K562 (cell line): ENCODE measurements around the gene TRIP6. TPM values are rescaled to one million over a fixed set of nuclear protein-coding genes. Genes with fewer than 3 reads are reported as not detected.

Source experiments
- ATF1 ChIP-seq, 2 experiments: fragments of 450-650 bp in 1 of 2; IDR thresholded peaks; 2 replicates each; pipeline ENCODE4 v1.6.1; 2016; ENCODE audit warnings: missing compliant biosample characterization in 1 of 2, missing genetic modification characterization in 1 of 2
- CBX1 ChIP-seq: sonication (generic); IDR thresholded peaks from 2 replicates; pipeline ENCODE4 v1.6.1; 2016; ENCODE audit warnings: antibody characterized with exemption, low read depth, mild to moderate bottlenecking
- CREB1 ChIP-seq, 2 experiments: sonication (generic) in 1 of 2; formaldehyde crosslinking in 1 of 2; IDR thresholded peaks; 2 replicates each; pipeline versions ENCODE4 v1.6.1 to v1.8.0; 2012 to 2022; ENCODE audit warnings: inconsistent platforms in 1 of 2, mild to moderate bottlenecking in 1 of 2, missing genetic modification reagents in 1 of 2, moderate library complexity in 1 of 2
- DIDO1 ChIP-seq: fragments of 450-650 bp; IDR thresholded peaks from 2 replicates; pipeline ENCODE4 v1.6.1; 2016; ENCODE audit warnings: low read depth, missing biosample characterization, missing genetic modification characterization
- GATAD2A ChIP-seq: fragments of 450-650 bp; IDR thresholded peaks from 2 replicates; pipeline ENCODE4 v1.6.1; 2017
- LCOR ChIP-seq: sonication (generic); formaldehyde crosslinking; IDR thresholded peaks from 2 replicates; pipeline ENCODE4 v1.8.0; 2022; ENCODE audit warnings: mild to moderate bottlenecking, missing genetic modification reagents
- MCM3 ChIP-seq: fragments of 450-650 bp; IDR thresholded peaks from 2 replicates; pipeline ENCODE4 v1.6.1; 2016
- MYBL2 ChIP-seq, 2 experiments: fragments of 450-650 bp in 1 of 2; sonication (generic) in 1 of 2; formaldehyde crosslinking in 1 of 2; IDR thresholded peaks; 2 replicates each; pipeline versions ENCODE4 v1.6.1 to v1.8.1; 2017 to 2022; ENCODE audit warnings: borderline replicate concordance in 1 of 2, inconsistent platforms in 1 of 2, low read depth in 1 of 2, mild to moderate bottlenecking in 1 of 2, missing genetic modification reagents in 1 of 2, moderate library complexity in 1 of 2
- NELFE ChIP-seq: IDR thresholded peaks from 2 replicates; pipeline ENCODE4 v1.6.1; 2011; ENCODE audit warnings: mild to moderate bottlenecking; ENCODE audit not compliant: insufficient read depth, insufficient read length
- NFE2 ChIP-seq: IDR thresholded peaks from 2 replicates; pipeline ENCODE4 v1.6.1; 2014; ENCODE audit warnings: antibody characterized with exemption, low read depth
- NR2C1 ChIP-seq, 2 experiments: fragments of 450-650 bp; IDR thresholded peaks; 2 replicates each; pipeline ENCODE4 v1.6.1; 2017; ENCODE audit warnings: mild to moderate bottlenecking in 2 of 2, antibody characterized with exemption in 1 of 2, inconsistent platforms in 1 of 2, missing compliant biosample characterization in 1 of 2, missing genetic modification characterization in 1 of 2
- PYGO2 ChIP-seq: fragments of 450-650 bp; IDR thresholded peaks from 2 replicates; pipeline ENCODE4 v1.6.1; 2016; ENCODE audit warnings: mild to moderate bottlenecking, missing genetic modification characterization, moderate library complexity, missing compliant biosample characterization
- RBBP5 ChIP-seq: fragments of 200-600 bp; sonication (generic); IDR thresholded peaks from 2 replicates; pipeline ENCODE4 v1.6.1; 2012; ENCODE audit warnings: borderline replicate concordance, mild to moderate bottlenecking, low read length, control low read depth, inconsistent platforms; ENCODE audit not compliant: insufficient read depth, poor library complexity, severe bottlenecking
- RFX5 ChIP-seq: IDR thresholded peaks from 2 replicates; pipeline ENCODE4 v1.6.1; 2011; ENCODE audit warnings: low read depth, mild to moderate bottlenecking, improper control_type of control experiment, low read length
- TEAD1 ChIP-seq, 2 experiments: fragments of 450-650 bp in 1 of 2; sonication (generic) in 1 of 2; formaldehyde crosslinking; IDR thresholded peaks; 2 replicates each; pipeline versions ENCODE4 v1.4.0 to v1.8.0; 2020 to 2022; ENCODE audit warnings: mild to moderate bottlenecking in 2 of 2, missing genetic modification reagents in 1 of 2
- XRCC3 ChIP-seq: fragments of 450-650 bp; IDR thresholded peaks from 2 replicates; pipeline ENCODE4 v1.6.1; 2017; ENCODE audit warnings: mild to moderate bottlenecking, moderate library complexity
- YY1 ChIP-seq, 3 experiments: IDR thresholded peaks; 2 replicates each; pipeline ENCODE4 v1.6.1; 2011; ENCODE audit warnings: low read length in 2 of 3, mild to moderate bottlenecking in 2 of 3, moderate library complexity in 2 of 3, borderline replicate concordance in 1 of 3, control low read depth in 1 of 3, low read depth in 1 of 3; ENCODE audit not compliant: insufficient read depth in 3 of 3, insufficient replicate concordance in 2 of 3, control insufficient read depth in 1 of 3, insufficient read length in 1 of 3; ENCODE audit errors: extremely low read depth in 1 of 3
- ZNF184 ChIP-seq: sonication (generic); formaldehyde crosslinking; IDR thresholded peaks from 2 replicates; pipeline ENCODE4 v1.5.0; 2020; ENCODE audit warnings: missing genetic modification reagents
- ZNF212 ChIP-seq: fragments of 450-650 bp; formaldehyde crosslinking; IDR thresholded peaks from 2 replicates; pipeline ENCODE4 v1.4.0; 2020; ENCODE audit warnings: mild to moderate bottlenecking
- polyA plus RNA-seq, 8 experiments: library from polyadenylated mRNA; depleted of rRNA in 4 of 8; stranded (reverse) in 5 of 8; unstranded in 3 of 8; fragments of >200 nt; fragmentation: Nextera tagmentation in 2 of 8; fragmentation: Illumina TruSeq in 1 of 8; extraction: Ambion mirVana in 2 of 8; extraction: Trizol in 1 of 8; gene quantifications; 2 replicates each; pipeline versions ENCODE4 v1.2.1 to v1.2.3, GENCODE V29; 2011 to 2014; ENCODE audit warnings: inconsistent platforms in 1 of 8, missing spikeins in 1 of 8
- total RNA-seq, 7 experiments: library from RNA; depleted of rRNA in 6 of 7; stranded (reverse); fragments of >200 nt in 6 of 7; fragmentation: Illumina TruSeq in 2 of 7; extraction: Trizol in 2 of 7; gene quantifications; 2 replicates each; pipeline versions ENCODE4 v1.2.1 to v1.2.3, GENCODE V29; 2011 to 2021; ENCODE audit warnings: low replicate concordance in 1 of 7
- TF ChIP-seq, protein P1 (sequence below): sonication (generic); formaldehyde crosslinking; IDR thresholded peaks from 2 replicates; pipeline ENCODE4 v1.5.0; 2020; ENCODE audit warnings: missing genetic modification reagents
- TF ChIP-seq, protein P2 (sequence below): fragments of 450-650 bp; IDR thresholded peaks from 2 replicates; pipeline ENCODE4 v1.6.1; 2014; ENCODE audit warnings: low read depth, mild to moderate bottlenecking, moderate library complexity, borderline replicate concordance
- TF ChIP-seq, protein P3 (sequence below): fragments of 250-450 bp; sonication (Bioruptor Pico); IDR thresholded peaks from 2 replicates; pipeline ENCODE4 v1.4.0; 2020; ENCODE audit warnings: borderline replicate concordance

TRIP6 gene
- total and polyA plus RNA-seq, 9 of the 15 experiments (the other 6 are each of a cell fraction or from before 2014, with no cell fraction given), result 5.9 to 141 (median 54.0) TPM

DNA sequence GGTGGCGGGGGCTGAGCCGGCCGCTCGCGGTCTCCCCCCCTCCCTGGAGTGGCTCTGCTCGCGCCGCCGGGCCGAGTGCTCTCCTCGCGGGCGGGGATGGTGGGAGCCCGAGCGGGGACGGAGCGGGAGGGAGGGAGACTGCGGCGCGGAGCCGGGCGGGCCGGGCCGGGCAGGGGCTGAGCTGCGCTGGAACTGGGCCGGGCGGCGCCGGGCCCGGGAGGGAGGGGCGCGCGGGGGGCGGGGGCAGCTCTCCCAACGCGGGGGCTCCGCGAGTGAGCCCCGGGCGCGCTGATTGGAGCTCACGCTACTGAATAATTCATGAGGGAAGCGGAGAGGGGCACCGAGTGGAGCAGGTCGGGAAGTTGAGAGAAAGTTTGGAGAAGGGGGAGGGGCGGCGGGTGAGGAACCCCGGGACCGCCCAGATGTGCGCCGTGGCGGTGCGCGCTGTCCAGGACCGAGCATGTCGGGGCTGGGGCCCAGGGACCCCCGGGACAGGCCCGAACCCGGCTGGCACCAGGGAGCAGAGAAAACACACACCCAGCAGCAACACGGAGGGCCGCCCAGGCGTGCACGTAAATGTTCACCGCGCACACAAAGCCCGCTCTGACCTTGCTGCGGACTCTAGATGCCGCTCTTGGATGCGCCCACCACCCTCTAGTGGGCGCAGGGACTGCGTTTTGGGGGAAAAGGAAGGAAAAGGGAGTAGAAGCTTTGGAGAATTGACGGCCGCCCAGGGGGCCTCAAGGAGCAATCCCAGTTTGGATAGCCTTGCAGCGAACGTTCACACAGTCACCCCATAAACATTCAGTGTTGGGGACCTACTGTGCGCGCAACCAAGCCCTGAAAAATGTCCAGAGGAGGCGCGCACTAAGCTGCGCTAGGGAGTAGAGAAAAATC is 39.6 kb upstream of the TRIP6 start, which contains the start of gene EPHB4 (continued):
- TF ChIP-seq LCOR (CRISPR knock-in tag) (peak; percentile 90; the same call in 1 of the 2 replicates), MCM3 (no peak), ATF1 (CRISPR knock-in tag; IDR thresholded peaks at IDR 0.05) (no peak), ATF1 (tag; IDR thresholded peaks at IDR 0.05) (peak; percentile 79), GATAD2A (peak; percentile 75; the same call in 1 of the 2 replicates), YY1 (IDR thresholded peaks at IDR 0.05; ENCODE audit: borderline replicate concordance in 1 of 3, control insufficient read depth in 1 of 3, extremely low read depth in 1 of 3, insufficient read depth in 3 of 3, insufficient read length in 1 of 3, insufficient replicate concordance in 2 of 3, low read depth in 1 of 3, low read length in 2 of 3) (peak in 1 of 3 experiments; percentile 48), NELFE (no peak), NFE2 (no peak), DIDO1 (tag) (no peak; the same call in 1 of the 2 replicates), PYGO2 (tag) (no peak), NR2C1 (IDR thresholded peaks at IDR 0.05) (peak; percentile 10; the same call in 1 of the 2 replicates), NR2C1 (tag; IDR thresholded peaks at IDR 0.05) (no peak), XRCC3 (no peak), CBX1 (peak; percentile 67; the same call in 1 of the 2 replicates), TEAD1 (CRISPR knock-in tag; IDR thresholded peaks at IDR 0.05) (peak in 1 of 2 experiments; percentile 45; a peak in 1 of 4 replicates), CREB1 (IDR thresholded peaks at IDR 0.05) (0 out of 2 replicates have a peak, but pooled peaks have one; percentile 14), CREB1 (CRISPR knock-in tag; IDR thresholded peaks at IDR 0.05) (no peak; the same call in 1 of the 2 replicates), RBBP5 (peak; percentile 30), MYBL2 (IDR thresholded peaks at IDR 0.05; ENCODE audit: low read depth) (no peak), MYBL2 (CRISPR knock-in tag; IDR thresholded peaks at IDR 0.05; ENCODE audit: borderline replicate concordance) (no peak), RFX5 (no peak), ZNF212 (CRISPR knock-in tag) (0 out of 2 replicates have a peak, but pooled peaks have one; percentile 38), ZNF184 (CRISPR knock-in tag) (no peak)
- TF ChIP-seq, protein P1, sequence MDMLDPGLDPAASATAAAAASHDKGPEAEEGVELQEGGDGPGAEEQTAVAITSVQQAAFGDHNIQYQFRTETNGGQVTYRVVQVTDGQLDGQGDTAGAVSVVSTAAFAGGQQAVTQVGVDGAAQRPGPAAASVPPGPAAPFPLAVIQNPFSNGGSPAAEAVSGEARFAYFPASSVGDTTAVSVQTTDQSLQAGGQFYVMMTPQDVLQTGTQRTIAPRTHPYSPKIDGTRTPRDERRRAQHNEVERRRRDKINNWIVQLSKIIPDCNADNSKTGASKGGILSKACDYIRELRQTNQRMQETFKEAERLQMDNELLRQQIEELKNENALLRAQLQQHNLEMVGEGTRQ, result no peak
- TF ChIP-seq, protein P2, sequence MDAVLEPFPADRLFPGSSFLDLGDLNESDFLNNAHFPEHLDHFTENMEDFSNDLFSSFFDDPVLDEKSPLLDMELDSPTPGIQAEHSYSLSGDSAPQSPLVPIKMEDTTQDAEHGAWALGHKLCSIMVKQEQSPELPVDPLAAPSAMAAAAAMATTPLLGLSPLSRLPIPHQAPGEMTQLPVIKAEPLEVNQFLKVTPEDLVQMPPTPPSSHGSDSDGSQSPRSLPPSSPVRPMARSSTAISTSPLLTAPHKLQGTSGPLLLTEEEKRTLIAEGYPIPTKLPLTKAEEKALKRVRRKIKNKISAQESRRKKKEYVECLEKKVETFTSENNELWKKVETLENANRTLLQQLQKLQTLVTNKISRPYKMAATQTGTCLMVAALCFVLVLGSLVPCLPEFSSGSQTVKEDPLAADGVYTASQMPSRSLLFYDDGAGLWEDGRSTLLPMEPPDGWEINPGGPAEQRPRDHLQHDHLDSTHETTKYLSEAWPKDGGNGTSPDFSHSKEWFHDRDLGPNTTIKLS, result peak; percentile 43; the same call in 1 of the 2 replicates
- TF ChIP-seq, protein P3, sequence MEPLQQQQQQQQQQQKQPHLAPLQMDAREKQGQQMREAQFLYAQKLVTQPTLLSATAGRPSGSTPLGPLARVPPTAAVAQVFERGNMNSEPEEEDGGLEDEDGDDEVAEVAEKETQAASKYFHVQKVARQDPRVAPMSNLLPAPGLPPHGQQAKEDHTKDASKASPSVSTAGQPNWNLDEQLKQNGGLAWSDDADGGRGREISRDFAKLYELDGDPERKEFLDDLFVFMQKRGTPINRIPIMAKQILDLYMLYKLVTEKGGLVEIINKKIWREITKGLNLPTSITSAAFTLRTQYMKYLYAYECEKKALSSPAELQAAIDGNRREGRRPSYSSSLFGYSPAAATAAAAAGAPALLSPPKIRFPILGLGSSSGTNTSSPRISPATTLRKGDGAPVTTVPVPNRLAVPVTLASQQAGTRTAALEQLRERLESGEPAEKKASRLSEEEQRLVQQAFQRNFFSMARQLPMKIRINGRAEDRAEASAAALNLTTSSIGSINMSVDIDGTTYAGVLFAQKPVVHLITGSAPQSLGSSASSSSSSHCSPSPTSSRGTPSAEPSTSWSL (CRISPR knock-in tag), result no peak
